Left renal pelvis (tissue), 4 donors: ENCODE measurements around the gene G3BP2. TPM values are rescaled to one million over a fixed set of nuclear protein-coding genes. Genes with fewer than 3 reads are reported as not detected.
"Not testable (repeated sequence)": the region's sequence is repeated elsewhere in the genome, so short reads cannot be mapped to it uniquely, and the experiment has no call there.

Source experiments
- DNase-seq, 4 donors: peaks; one replicate each; pipeline ENCODE4 v3.0.0-alpha.2; 2013; ENCODE audit warnings: low read depth in 4 of 4, low spot score in 3 of 4
- polyA plus RNA-seq, 4 donors: library from polyadenylated mRNA; unstranded; fragments of 120-200 nt; gene quantifications; one replicate each; pipeline ENCODE4 v1.2.1, GENCODE V29; 2013; ENCODE audit not compliant: insufficient read length in 4 of 4

Gene G3BP2
- polyA plus RNA-seq: 100 to 1,000 TPM; 123 to 198 (median 163) TPM

GRCh38 chr4:75673027-75673958, at the start of gene G3BP2:
Gene G3BP2 (minus strand): TSS chr4:75673411. CDS start chr4:75662025, 11,386 bp downstream.
- DNase-seq: peak; percentile 95 to 98 (median 96)

GRCh38 chr4:75722417-75722816, 49.2 kb upstream of the G3BP2 start:
- no peak for DNase-seq

- no peak for DNase-seq
Measured at GRCh38 chr4:75718529-75718928, 45.3 kb upstream of the G3BP2 start.

- DNase-seq: no peak
Measured at GRCh38 chr4:75717408-75717807, 44.2 kb upstream of the G3BP2 start.

- DNase-seq: not testable (repeated sequence)
Measured at GRCh38 chr4:75716054-75716453, 42.8 kb upstream of the G3BP2 start.

GRCh38 chr4:75715105-75715799, 42.0 kb upstream of the G3BP2 start:
- DNase-seq: no peak

GRCh38 chr4:75714704-75715103, 41.5 kb upstream of the G3BP2 start:
- no peak for DNase-seq

GRCh38 chr4:75714011-75714410, 40.8 kb upstream of the G3BP2 start:
- DNase-seq: no peak

- no peak for DNase-seq
Measured at GRCh38 chr4:75710246-75710645, 37.0 kb upstream of the G3BP2 start.

- no peak for DNase-seq
Measured at GRCh38 chr4:75708218-75708691, 35.0 kb upstream of the G3BP2 start.

- DNase-seq: no peak
Measured at GRCh38 chr4:75705198-75705977, 32.2 kb upstream of the G3BP2 start.

GRCh38 chr4:75702919-75703411, 29.8 kb upstream of the G3BP2 start:
- no peak for DNase-seq

GRCh38 chr4:75699299-75699698, 26.1 kb upstream of the G3BP2 start:
- DNase-seq: no peak

GRCh38 chr4:75698963-75699228, 25.7 kb upstream of the G3BP2 start:
- no peak for DNase-seq

- no peak for DNase-seq
Measured at GRCh38 chr4:75698162-75698962, 25.2 kb upstream of the G3BP2 start.

- DNase-seq: no peak
Measured at GRCh38 chr4:75696581-75696980, 23.4 kb upstream of the G3BP2 start.

GRCh38 chr4:75696071-75696470, 22.9 kb upstream of the G3BP2 start:
- no peak for DNase-seq

GRCh38 chr4:75692066-75692465, 18.9 kb upstream of the G3BP2 start:
- not testable (repeated sequence) for DNase-seq

- DNase-seq: not testable (repeated sequence)
Measured at GRCh38 chr4:75687125-75687524, 13.9 kb upstream of the G3BP2 start.

GRCh38 chr4:75686346-75686745, 13.1 kb upstream of the G3BP2 start:
- no peak for DNase-seq
